Stimulated activated naive B cell treated with anti-CD40 and anti-IgM and Interleukin-4, amounts not matched to agents 10 μg/mL and 1 μg/mL and 100 μg/mL, for 72 hours (primary cell): ENCODE data around the gene SURF2.

Experiments
- ATAC-seq, 2 donors: fragments of 150-1000 bp; cut with Tn5 transposase; replicated peaks; 2 replicates each; pipeline ENCODE4 v1.10.0; 2021; ENCODE audit warnings: moderate library complexity in 1 of 2
- DNase-seq: peaks from one replicate; pipeline ENCODE4 v3.0.0; 2021
- H3K27ac Mint-ChIP-seq: one replicate; pipeline ENCODE4 v1.8.0; 2022; ENCODE audit warnings: mild to moderate bottlenecking, mixed read lengths
- H3K27me3 Mint-ChIP-seq, 2 donors: one replicate each; pipeline ENCODE4 v1.8.0; 2022; ENCODE audit warnings: mixed read lengths in 2 of 2
- H3K36me3 Mint-ChIP-seq, 2 donors: one replicate each; pipeline ENCODE4 v1.8.0; 2022; ENCODE audit warnings: mixed read lengths in 2 of 2, mild to moderate bottlenecking in 1 of 2
- H3K4me1 Mint-ChIP-seq, 2 donors: one replicate each; pipeline ENCODE4 v1.8.0; 2022; ENCODE audit warnings: mixed read lengths in 2 of 2, mild to moderate bottlenecking in 1 of 2
- H3K4me3 Mint-ChIP-seq, 2 donors: one replicate each; pipeline ENCODE4 v1.8.0; 2022; ENCODE audit warnings: mild to moderate bottlenecking in 2 of 2, mixed read lengths in 2 of 2, moderate library complexity in 1 of 2
- H3K9me3 Mint-ChIP-seq, 2 donors: one replicate each; pipeline ENCODE4 v1.8.0; 2022; ENCODE audit warnings: mixed read lengths in 2 of 2, mild to moderate bottlenecking in 1 of 2

The SURF2 gene

DNA sequence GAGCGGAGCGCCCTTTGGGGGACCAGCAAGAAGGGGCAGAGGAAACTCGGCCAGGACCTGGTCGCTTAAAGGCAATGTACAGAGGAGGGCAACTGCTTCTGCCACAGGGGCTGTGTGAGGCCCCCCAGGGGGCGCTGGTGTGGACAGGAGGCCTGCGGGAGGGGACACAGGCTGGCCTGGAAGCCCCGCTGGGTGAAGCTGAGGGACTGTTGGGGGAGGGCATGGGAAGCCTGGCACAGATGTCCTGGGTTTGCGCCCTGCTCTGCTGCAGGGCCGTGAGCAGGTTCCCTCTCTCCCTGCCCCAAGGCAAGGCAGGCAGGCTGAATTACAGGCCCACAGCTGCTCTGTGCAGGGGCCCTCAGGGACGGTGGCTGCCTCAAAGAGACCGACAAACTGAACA lies 13.8 kb upstream of the SURF2 start:
- Mint-ChIP-seq H3K9me3 (peaks cover 0 to 4% of the 10 kb centered on the region in 2 donors), H3K36me3 (peaks cover 47 to 74% of the 10 kb centered on the region in 2 donors), H3K27ac (peak overlapping the region; percentile 86), H3K4me3 (no peak overlapping the region), H3K4me1 (peaks cover 49 to 81% of the 10 kb centered on the region in 2 donors), H3K27me3 (no peaks in the 10 kb centered on the region)
- no peak for ATAC-seq
- DNase-seq: no peak

GRCh38 chr9:133344071-133344470 lies 12.3 kb upstream of the SURF2 start:
- DNase-seq (no peak), ATAC-seq (no peak)
- peaks cover 55 to 77% of the 10 kb centered on the region in 2 donors for H3K36me3 Mint-ChIP-seq
- H3K4me3 Mint-ChIP-seq: no peak overlapping the region
- H3K9me3 Mint-ChIP-seq: peaks cover 0 to 4% of the 10 kb centered on the region in 2 donors
- H3K27ac Mint-ChIP-seq: no peak overlapping the region
- H3K27me3 Mint-ChIP-seq: no peaks in the 10 kb centered on the region
- H3K4me1 Mint-ChIP-seq: peaks cover 54 to 82% of the 10 kb centered on the region in 2 donors

DNA sequence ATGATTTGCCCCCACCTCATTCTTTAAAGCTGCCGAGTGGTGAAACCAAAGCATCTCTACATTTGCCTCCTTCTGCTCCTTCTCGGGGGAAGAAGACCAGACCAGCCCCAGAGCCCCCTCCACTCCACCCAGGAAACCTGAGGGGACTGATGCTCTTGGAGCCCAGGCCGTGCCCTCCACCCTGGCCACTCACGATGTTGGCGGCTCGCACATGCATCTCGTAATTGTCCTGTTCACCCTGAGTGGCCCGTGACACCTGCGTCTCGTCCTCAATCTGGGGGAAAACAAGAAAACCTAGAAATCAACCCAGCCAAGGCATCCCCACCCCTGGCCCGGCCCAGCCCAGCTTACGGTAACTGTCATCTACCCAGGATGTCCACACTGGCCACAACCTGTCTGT lies 11.4 kb upstream of the SURF2 start:
- H3K4me1 Mint-ChIP-seq: peaks cover 49 to 82% of the 10 kb centered on the region in 2 donors
- no peak overlapping the region for H3K4me3 Mint-ChIP-seq
- peaks cover 54 to 77% of the 10 kb centered on the region in 2 donors for H3K36me3 Mint-ChIP-seq
- no peaks in the 10 kb centered on the region for H3K27me3 Mint-ChIP-seq
- ATAC-seq (no peak), DNase-seq (no peak)
- H3K27ac Mint-ChIP-seq: peak overlapping the region; percentile 25
- H3K9me3 Mint-ChIP-seq: peaks cover 0 to 2% of the 10 kb centered on the region in 2 donors

DNA sequence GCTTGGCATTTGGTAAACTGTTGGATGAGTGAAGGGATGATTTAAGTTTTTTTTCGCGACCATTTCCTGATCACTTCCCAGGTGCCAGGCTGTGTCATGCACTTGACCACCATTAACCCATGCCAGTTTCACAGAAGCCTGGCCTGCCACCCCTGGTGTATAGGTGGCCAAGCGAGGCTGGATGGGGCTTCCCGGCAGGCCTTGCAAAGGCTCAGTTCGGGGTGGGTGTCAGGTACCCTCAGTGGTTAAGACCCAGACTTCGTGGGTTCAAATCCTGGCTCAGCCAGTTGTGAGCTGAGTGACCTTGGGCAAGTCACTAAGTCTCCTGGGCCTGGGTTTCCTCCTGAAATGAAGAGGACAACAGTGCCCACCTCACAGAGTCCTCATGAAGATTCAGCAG lies 10.8 kb upstream of the SURF2 start:
- Mint-ChIP-seq H3K36me3 (peaks cover 51 to 77% of the 10 kb centered on the region in 2 donors), H3K27ac (no peak overlapping the region), H3K4me3 (no peak overlapping the region), H3K27me3 (no peaks in the 10 kb centered on the region), H3K4me1 (peaks cover 45 to 81% of the 10 kb centered on the region in 2 donors), H3K9me3 (no peaks in the 10 kb centered on the region)
- DNase-seq (no peak), ATAC-seq (no peak)

- H3K36me3 Mint-ChIP-seq: peaks cover 46 to 72% of the 10 kb centered on the region in 2 donors
- H3K4me1 Mint-ChIP-seq: peaks cover 39 to 75% of the 10 kb centered on the region in 2 donors
- peak overlapping the region; percentile 97 to 99 for H3K4me3 Mint-ChIP-seq
- ATAC-seq (no peak), DNase-seq (no peak)
- no peaks in the 10 kb centered on the region for H3K9me3 Mint-ChIP-seq
- H3K27me3 Mint-ChIP-seq: no peaks in the 10 kb centered on the region
- H3K27ac Mint-ChIP-seq: peak overlapping the region; percentile 100
These were observed 10.1 kb upstream of the SURF2 start for GRCh38 chr9:133346021-133346785.

DNA sequence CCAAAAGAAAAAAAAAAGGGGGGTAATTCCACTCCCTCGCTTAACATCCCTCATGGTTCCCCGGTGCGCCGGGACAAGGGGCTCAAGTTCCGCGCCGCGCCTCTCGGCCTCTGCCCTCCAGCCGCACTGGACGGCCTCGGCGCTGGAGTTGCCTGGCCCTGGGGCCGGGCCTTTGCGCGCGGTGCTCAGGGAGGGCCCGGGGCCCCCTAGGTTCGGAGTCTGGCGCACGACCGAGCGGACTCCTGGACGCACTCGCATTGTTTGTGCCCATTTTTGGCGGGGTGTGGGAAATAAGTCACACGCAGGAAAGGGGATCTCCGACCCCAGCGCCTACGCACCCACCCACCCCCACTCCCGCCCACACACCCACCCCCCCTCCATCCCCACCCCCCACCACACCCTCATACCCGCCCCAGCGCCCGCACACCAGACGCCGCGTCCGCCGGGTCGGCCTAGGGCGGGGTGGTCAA lies 8.8 kb upstream of the SURF2 start:
- ATAC-seq: peak; percentile 59 to 65
- H3K4me1 Mint-ChIP-seq: peaks cover 31 to 69% of the 10 kb centered on the region in 2 donors
- H3K4me3 Mint-ChIP-seq: peak overlapping the region; percentile 97 to 99
- no peaks in the 10 kb centered on the region for H3K27me3 Mint-ChIP-seq
- peak; percentile 52 for DNase-seq
- peak overlapping the region; percentile 100 for H3K27ac Mint-ChIP-seq
- H3K9me3 Mint-ChIP-seq: no peaks in the 10 kb centered on the region
- H3K36me3 Mint-ChIP-seq: peaks cover 43 to 71% of the 10 kb centered on the region in 2 donors

DNA sequence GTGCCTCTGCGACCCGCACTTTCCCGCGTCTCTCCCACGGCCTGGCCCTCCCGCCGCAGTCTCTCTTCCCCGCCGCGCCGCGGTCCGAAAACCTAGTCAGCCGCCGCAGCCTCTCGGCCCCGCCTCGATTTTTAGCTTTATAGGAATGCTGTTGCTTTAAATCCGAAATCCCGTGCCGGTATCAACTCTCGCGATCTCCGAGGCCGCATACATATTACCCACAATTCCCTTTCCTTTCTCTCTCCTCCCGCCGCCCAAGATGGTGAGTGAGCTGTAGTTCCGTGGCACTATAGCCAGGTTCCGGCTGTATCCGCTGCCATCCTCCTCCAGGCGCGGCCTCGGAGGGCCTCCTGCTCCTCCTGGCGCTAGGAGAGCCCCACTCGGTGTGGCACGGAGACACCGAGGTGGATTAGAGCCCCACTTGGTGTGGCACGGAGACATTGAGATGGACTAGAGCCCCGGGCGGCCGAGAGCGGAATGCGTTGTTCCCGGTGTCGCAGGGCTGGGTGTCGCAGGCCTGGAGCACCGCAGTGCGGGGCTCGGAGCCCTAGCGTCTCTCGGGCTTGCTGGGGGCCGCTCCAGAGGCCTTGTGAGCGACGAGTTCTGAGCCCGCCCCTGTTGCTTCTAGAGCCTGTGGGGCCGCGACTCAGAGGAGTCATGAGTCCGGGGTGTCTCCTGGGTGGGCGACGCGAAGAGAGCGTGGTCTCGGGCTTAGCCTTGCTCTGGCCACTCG lies 8.2 kb upstream of the SURF2 start, which contains the start of the genes MED22 and RPL7A:
Gene MED22 (minus strand): TSS at position 147 of the 733 bp plus-strand sequence. CDS start 1,469 bp downstream, outside the sequence.
Gene RPL7A (plus strand): TSS at position 234 of the 733 bp plus-strand sequence. CDS start 26 bp downstream, at position 260.
- DNase-seq: peak; percentile 91
- H3K9me3 Mint-ChIP-seq: no peaks in the 10 kb centered on the region
- H3K4me3 Mint-ChIP-seq: peak within 1 kb of the TSS; percentile 97 to 99
- peak; percentile 81 to 83 for ATAC-seq
- H3K36me3 Mint-ChIP-seq: peaks cover 44 to 75% of the 10 kb centered on the region in 2 donors
- H3K4me1 Mint-ChIP-seq: peaks cover 33 to 69% of the 10 kb centered on the region in 2 donors
- no peaks in the 10 kb centered on the region for H3K27me3 Mint-ChIP-seq
- peak within 1 kb of the TSS; percentile 100 for H3K27ac Mint-ChIP-seq

DNA sequence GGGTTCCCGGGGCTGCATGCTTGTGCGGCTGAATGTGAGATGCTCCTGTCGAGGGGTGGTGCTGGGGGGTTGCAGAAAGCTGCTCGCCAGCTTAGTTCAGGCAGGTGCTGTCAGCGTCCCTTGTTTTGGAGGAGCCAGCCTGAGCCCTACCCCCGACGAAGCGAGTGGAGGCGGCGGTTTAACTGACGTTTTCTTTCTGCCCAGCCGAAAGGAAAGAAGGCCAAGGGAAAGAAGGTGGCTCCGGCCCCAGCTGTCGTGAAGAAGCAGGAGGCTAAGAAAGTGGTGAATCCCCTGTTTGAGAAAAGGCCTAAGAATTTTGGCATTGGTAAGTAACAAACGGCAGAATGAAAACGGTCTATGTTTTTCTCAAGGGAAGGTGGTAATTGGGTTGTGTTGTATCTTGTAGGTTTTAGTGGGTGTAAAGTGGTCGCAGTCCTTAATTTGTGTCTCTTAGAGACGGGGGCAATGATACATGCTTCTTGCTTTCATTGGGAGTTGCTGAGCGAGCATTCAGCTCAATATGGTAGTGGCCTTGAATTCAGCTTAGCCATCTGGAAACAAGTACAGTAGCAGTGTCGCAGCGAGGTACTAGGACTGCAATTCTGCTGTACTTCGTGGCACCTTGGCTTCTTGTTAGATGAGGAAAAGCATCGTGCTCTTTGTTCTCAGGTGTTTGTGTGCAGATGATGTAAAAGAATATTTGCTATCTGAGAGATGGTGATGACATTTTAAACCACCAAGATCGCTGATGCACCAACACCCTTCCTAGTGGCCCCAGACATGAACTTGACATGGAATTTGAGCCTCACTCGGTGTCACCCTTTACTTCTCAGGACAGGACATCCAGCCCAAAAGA lies 7.4 kb upstream of the SURF2 start:
- peak overlapping the region; percentile 97 to 99 for H3K4me3 Mint-ChIP-seq
- no peaks in the 10 kb centered on the region for H3K27me3 Mint-ChIP-seq
- H3K4me1 Mint-ChIP-seq: peaks cover 35 to 76% of the 10 kb centered on the region in 2 donors
- ATAC-seq: no peak
- H3K36me3 Mint-ChIP-seq: peaks cover 46 to 73% of the 10 kb centered on the region in 2 donors
- H3K27ac Mint-ChIP-seq: peak overlapping the region; percentile 100
- no peaks in the 10 kb centered on the region for H3K9me3 Mint-ChIP-seq
- DNase-seq: no peak

DNA sequence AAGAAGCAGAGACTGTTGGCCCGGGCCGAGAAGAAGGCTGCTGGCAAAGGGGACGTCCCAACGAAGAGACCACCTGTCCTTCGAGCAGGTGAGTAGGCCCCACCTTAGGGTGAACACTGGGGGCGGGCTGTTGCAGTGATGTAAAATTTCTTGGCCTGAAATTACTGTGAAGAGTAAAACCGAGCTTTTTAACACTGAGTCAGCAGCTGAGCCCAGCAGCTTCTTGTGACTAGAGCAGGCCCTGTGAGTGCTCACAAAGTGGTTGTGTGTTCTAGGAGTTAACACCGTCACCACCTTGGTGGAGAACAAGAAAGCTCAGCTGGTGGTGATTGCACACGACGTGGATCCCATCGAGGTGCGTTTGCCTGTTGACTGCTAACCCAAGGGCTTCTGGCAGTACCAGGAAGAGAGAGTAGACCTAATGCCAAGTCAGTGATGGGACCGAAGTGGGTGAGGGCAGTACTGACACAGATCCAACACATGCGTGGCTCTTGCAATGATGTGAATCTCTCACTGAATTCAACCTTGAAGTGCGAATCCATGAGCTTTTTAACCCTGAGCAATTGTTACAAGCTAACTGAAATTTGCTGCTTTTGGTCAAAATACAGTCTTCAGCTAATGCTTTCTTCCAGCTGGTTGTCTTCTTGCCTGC lies 6.3 kb upstream of the SURF2 start:
- peaks cover 39 to 61% of the 10 kb centered on the region in 2 donors for H3K36me3 Mint-ChIP-seq
- peaks cover 42 to 81% of the 10 kb centered on the region in 2 donors for H3K4me1 Mint-ChIP-seq

DNA sequence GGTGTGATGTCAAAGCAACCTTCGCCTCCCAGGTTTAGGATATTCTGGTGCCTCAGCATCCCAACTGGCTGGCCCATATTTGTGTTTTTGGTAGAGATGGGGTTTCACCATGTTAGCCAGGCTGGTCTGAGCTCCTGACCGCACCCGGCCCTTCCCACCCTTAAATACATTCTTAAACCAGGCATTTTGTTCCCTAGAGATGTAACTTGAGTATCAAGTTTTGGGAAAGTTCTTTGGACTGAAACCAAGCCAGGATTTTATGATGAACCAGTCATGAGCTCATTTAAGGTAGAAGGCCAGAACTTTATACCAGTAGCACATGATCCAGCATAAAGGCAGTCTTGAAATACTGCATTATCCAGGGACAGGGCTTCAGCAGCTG lies 4.8 kb upstream of the SURF2 start:
- peaks cover 38 to 72% of the 10 kb centered on the region in 2 donors for H3K4me1 Mint-ChIP-seq

More for the DNA sequence above, 6.3 kb upstream of the SURF2 start:
- no peaks in the 10 kb centered on the region for H3K27me3 Mint-ChIP-seq
- peak overlapping the region; percentile 97 to 99 for H3K4me3 Mint-ChIP-seq
- H3K27ac Mint-ChIP-seq: peak overlapping the region; percentile 100
- ATAC-seq (no peak), DNase-seq (no peak)
- no peaks in the 10 kb centered on the region for H3K9me3 Mint-ChIP-seq

DNA sequence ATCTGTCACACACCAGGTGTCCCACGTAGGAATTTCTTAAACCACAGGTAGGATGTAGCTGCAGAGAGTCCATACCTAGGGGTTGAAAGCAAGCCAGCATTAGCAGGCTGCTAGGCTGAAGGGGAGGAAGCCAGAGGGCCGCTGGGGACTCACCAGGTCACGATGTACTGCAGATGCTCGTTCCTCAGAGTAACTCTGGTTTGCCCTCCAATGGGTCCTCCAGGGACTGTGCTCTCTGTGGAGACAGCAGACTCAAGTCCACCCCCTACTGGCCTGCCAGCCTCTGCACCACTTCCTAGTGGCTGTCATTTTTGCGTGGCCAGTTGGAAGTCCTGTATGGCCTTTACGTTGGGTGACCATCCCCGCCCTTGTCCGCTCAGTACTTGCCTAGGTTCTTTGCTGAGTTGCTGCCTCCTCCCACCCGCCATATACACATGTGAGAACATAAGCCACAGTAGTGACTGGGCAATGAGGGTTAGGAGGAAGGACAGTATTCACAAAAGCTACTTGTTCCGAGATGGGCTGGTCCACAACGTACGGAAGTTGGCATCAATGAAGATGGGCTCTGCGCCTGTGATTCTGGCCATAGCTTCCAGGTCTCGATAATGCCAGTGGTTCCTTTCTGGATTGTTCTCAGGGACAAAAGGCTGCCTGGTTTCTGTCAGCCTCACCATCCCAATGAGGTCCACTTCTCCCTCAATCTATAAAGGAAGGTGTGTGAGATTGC lies 4.3 kb upstream of the SURF2 start:
- Mint-ChIP-seq H3K4me3 (peak overlapping the region in 1 of 2 donors; percentile 32), H3K36me3 (peaks cover 37 to 48% of the 10 kb centered on the region in 2 donors), H3K27me3 (no peaks in the 10 kb centered on the region), H3K4me1 (peaks cover 33 to 70% of the 10 kb centered on the region in 2 donors), H3K27ac (peak overlapping the region; percentile 71), H3K9me3 (no peaks in the 10 kb centered on the region)
- ATAC-seq (peak; percentile 21 to 31), DNase-seq (peak; percentile 34)

More for the DNA sequence above, 4.8 kb upstream of the SURF2 start:
- ATAC-seq: no peak
- Mint-ChIP-seq H3K4me3 (no peak overlapping the region), H3K9me3 (no peaks in the 10 kb centered on the region), H3K27ac (no peak overlapping the region), H3K36me3 (peaks cover 37 to 54% of the 10 kb centered on the region in 2 donors), H3K27me3 (no peaks in the 10 kb centered on the region)
- DNase-seq: no peak

- DNase-seq: no peak
- peak overlapping the region; percentile 92 for H3K27ac Mint-ChIP-seq
- H3K9me3 Mint-ChIP-seq: no peaks in the 10 kb centered on the region
- peak overlapping the region in 1 of 2 donors; percentile 37 for H3K4me3 Mint-ChIP-seq
- no peaks in the 10 kb centered on the region for H3K27me3 Mint-ChIP-seq
- peaks cover 40 to 48% of the 10 kb centered on the region in 2 donors for H3K36me3 Mint-ChIP-seq
- no peak for ATAC-seq
- peaks cover 37 to 73% of the 10 kb centered on the region in 2 donors for H3K4me1 Mint-ChIP-seq
These were observed 3.6 kb upstream of the SURF2 start for GRCh38 chr9:133352635-133353340.
